GM23338 (cell line): ENCODE measurements around the gene GLOD4. TPM values are rescaled to one million over a fixed set of nuclear protein-coding genes. Genes with fewer than 3 reads are reported as not detected.

ENCODE experiments used
- ATAC-seq: fragments of 200-7000 bp; cut with Tn5 transposase; 3 replicates; pipeline ENCODE4 v1.9.1; 2020
- DNase-seq: peaks from one replicate; pipeline ENCODE4 v3.0.0-alpha.2; 2015; ENCODE audit warnings: low spot score
- H2AFZ ChIP-seq: fragments of 200-600 bp; sonication (generic); 2 replicates; pipeline ENCODE4 v1.8.0; 2016; ENCODE audit warnings: antibody characterized with exemption, mild to moderate bottlenecking, moderate library complexity
- H3F3A ChIP-seq: fragments of 200-600 bp; sonication (generic); replicated peaks from 2 replicates; pipeline ENCODE4 v1.8.0; 2017; ENCODE audit warnings: antibody characterized with exemption, mixed run types, low read depth
- H3K27ac ChIP-seq: fragments of 200-600 bp; sonication (generic); 2 replicates; pipeline ENCODE4 v1.6.1; 2016; ENCODE audit warnings: low read depth
- H3K27me3 ChIP-seq: fragments of 200-600 bp; sonication (generic); 2 replicates; pipeline ENCODE4 v1.8.0; 2016; ENCODE audit warnings: mild to moderate bottlenecking, mixed run types, moderate library complexity; ENCODE audit not compliant: insufficient read depth
- H3K36me3 ChIP-seq: fragments of 200-600 bp; sonication (generic); 2 replicates; pipeline ENCODE4 v1.8.0; 2016; ENCODE audit warnings: mild to moderate bottlenecking; ENCODE audit not compliant: insufficient read depth
- H3K4me1 ChIP-seq: fragments of 200-600 bp; sonication (generic); 2 replicates; pipeline ENCODE4 v1.8.0; 2016; ENCODE audit warnings: mild to moderate bottlenecking, moderate library complexity; ENCODE audit not compliant: insufficient read depth
- H3K4me2 ChIP-seq: fragments of 200-600 bp; sonication (generic); 2 replicates; pipeline ENCODE4 v1.7.1; 2017; ENCODE audit warnings: mixed run types
- H3K4me3 ChIP-seq: fragments of 200-600 bp; sonication (generic); 2 replicates; pipeline ENCODE4 v1.6.1; 2016; ENCODE audit warnings: mixed run types
- H3K79me2 ChIP-seq: fragments of 200-600 bp; sonication (generic); replicated peaks from 2 replicates; pipeline ENCODE4 v1.8.0; 2017; ENCODE audit warnings: mild to moderate bottlenecking; ENCODE audit not compliant: insufficient read depth
- H3K9me2 ChIP-seq: fragments of 200-600 bp; sonication (generic); 2 replicates; pipeline ENCODE4 v1.8.0; 2017; ENCODE audit not compliant: insufficient read depth
- H4K20me1 ChIP-seq: fragments of 200-600 bp; sonication (generic); replicated peaks from 2 replicates; pipeline ENCODE4 v1.8.0; 2017; ENCODE audit warnings: mild to moderate bottlenecking; ENCODE audit not compliant: insufficient read depth
- H3K27ac Mint-ChIP-seq: 2 replicates; pipeline ENCODE4 v1.8.0; 2020; ENCODE audit warnings: inconsistent platforms, mild to moderate bottlenecking, moderate library complexity, mixed read lengths
- H3K27me3 Mint-ChIP-seq: 3 replicates; pipeline ENCODE4 v1.8.0; 2022; ENCODE audit warnings: low read depth, mild to moderate bottlenecking, moderate library complexity, mixed read lengths, inconsistent platforms; ENCODE audit not compliant: insufficient read depth, poor library complexity
- H3K36me3 Mint-ChIP-seq: 3 replicates; pipeline ENCODE4 v1.8.0; 2021; ENCODE audit warnings: low read depth, mild to moderate bottlenecking, inconsistent platforms, moderate library complexity, mixed read lengths
- H3K4me1 Mint-ChIP-seq: 3 replicates; pipeline ENCODE4 v1.8.0; 2020; ENCODE audit warnings: mild to moderate bottlenecking, inconsistent platforms, mixed read lengths
- H3K4me3 Mint-ChIP-seq: 3 replicates; pipeline ENCODE4 v1.8.0; 2021; ENCODE audit warnings: moderate library complexity, mild to moderate bottlenecking, inconsistent platforms, mixed read lengths
- H3K9me3 Mint-ChIP-seq: 3 replicates; pipeline ENCODE4 v1.8.0; 2020; ENCODE audit warnings: moderate library complexity, mild to moderate bottlenecking, inconsistent platforms, mixed read lengths
- EZH2phosphoT487 ChIP-seq: fragments of 200-600 bp; sonication (generic); IDR thresholded peaks from one replicate; pipeline ENCODE4 v1.8.1; 2018; ENCODE audit warnings: antibody characterized with exemption; ENCODE audit not compliant: unreplicated experiment
- NANOG ChIP-seq: IDR thresholded peaks from 2 replicates; pipeline ENCODE4 v1.6.1; 2016; ENCODE audit warnings: antibody characterized with exemption, borderline replicate concordance
- POLR2AphosphoS5 ChIP-seq: IDR thresholded peaks from 2 replicates; pipeline ENCODE4 v1.6.1; 2016; ENCODE audit warnings: antibody characterized with exemption, low read depth
- ZNF331 ChIP-seq: fragments of 250-450 bp; sonication (Bioruptor Pico); IDR thresholded peaks from 2 replicates; pipeline ENCODE4 v1.5.0; 2020; ENCODE audit warnings: low read depth, mild to moderate bottlenecking, moderate library complexity
- polyA plus RNA-seq: library from polyadenylated mRNA; unstranded; fragments of >200 nt; fragmentation: Nextera tagmentation; extraction: Ambion mirVana; gene quantifications from 2 replicates; pipeline ENCODE4 v1.2.1, GENCODE V29; 2016
- total RNA-seq: library from RNA; depleted of rRNA; stranded (reverse); fragments of >200 nt; shearing (Covaris generic); gene quantifications from 2 replicates; pipeline ENCODE4 v1.2.3, GENCODE V29; 2014
- TF ChIP-seq, protein P1 (sequence below): IDR thresholded peaks from 2 replicates; pipeline ENCODE4 v1.6.1; 2016; ENCODE audit warnings: antibody characterized with exemption
- TF ChIP-seq, protein P2 (sequence below): fragments of 250-450 bp; sonication (Bioruptor Pico); IDR thresholded peaks from 2 replicates; pipeline ENCODE4 v1.5.0; 2020; ENCODE audit warnings: mild to moderate bottlenecking, moderate library complexity
- TF ChIP-seq, protein P3 (sequence below), 2 experiments: fragments of 200-600 bp in 1 of 2; sonication (generic) in 1 of 2; conservative IDR thresholded peaks; 2 replicates each; pipeline versions ENCODE4 v1.5.1 to v1.6.1; 2016 to 2017; ENCODE audit warnings: antibody characterized with exemption in 2 of 2, low read depth in 2 of 2, mild to moderate bottlenecking in 2 of 2, moderate library complexity in 1 of 2

The GLOD4 gene
- total and polyA plus RNA-seq, 2 experiments from 2014 or later, result 120 to 122 TPM

DNA sequence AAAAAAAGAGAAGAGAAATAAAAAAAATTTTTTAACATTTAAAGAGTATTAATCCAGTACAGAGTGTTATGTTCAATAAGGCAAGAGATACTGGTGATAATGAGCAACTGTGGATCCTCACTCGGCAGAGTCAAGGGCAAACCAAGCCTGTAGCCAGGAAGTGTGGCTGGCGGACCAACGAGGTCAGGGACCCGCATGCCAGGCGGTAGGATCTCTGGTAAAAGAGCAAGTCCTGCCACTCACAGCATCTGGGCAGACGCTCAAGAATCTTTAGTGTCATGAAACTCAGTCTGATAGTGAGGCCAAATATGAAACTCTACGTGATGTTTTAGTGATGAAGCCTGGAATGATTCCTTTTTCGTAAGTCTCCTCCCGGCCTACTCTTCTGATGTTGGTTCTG, 21.7 kb downstream of the GLOD4 start:
- Mint-ChIP-seq H3K27me3 (peaks cover 9% of the 10 kb centered on the region), H3K36me3 (peaks cover 77% of the 10 kb centered on the region), H3K9me3 (no peaks in the 10 kb centered on the region; the same call in 2 of the 3 replicates), H3K27ac (no peak overlapping the region), H3K4me3 (no peak overlapping the region), H3K4me1 (peaks cover 12% of the 10 kb centered on the region)
- Histone ChIP-seq H3F3A (no peaks in the 10 kb centered on the region), H3K9me2 (no peaks in the 10 kb centered on the region), H3K4me3 (no peak overlapping the region), H2AFZ (no peak overlapping the region), H3K4me2 (no peak overlapping the region), H3K27ac (no peak overlapping the region), H4K20me1 (no peaks in the 10 kb centered on the region), H3K36me3 (peaks cover 25% of the 10 kb centered on the region), H3K27me3 (no peaks in the 10 kb centered on the region), H3K4me1 (no peaks in the 10 kb centered on the region), H3K79me2 (no peaks in the 10 kb centered on the region)
- ATAC-seq (no peak), DNase-seq (no peak)
- TF ChIP-seq ZNF331 (CRISPR knock-in tag) (no peak), EZH2phosphoT487 (no peak), POLR2AphosphoS5 (no peak), NANOG (no peak)
- TF ChIP-seq, protein P1, sequence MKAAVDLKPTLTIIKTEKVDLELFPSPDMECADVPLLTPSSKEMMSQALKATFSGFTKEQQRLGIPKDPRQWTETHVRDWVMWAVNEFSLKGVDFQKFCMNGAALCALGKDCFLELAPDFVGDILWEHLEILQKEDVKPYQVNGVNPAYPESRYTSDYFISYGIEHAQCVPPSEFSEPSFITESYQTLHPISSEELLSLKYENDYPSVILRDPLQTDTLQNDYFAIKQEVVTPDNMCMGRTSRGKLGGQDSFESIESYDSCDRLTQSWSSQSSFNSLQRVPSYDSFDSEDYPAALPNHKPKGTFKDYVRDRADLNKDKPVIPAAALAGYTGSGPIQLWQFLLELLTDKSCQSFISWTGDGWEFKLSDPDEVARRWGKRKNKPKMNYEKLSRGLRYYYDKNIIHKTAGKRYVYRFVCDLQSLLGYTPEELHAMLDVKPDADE, result no peak
- TF ChIP-seq, protein P2, sequence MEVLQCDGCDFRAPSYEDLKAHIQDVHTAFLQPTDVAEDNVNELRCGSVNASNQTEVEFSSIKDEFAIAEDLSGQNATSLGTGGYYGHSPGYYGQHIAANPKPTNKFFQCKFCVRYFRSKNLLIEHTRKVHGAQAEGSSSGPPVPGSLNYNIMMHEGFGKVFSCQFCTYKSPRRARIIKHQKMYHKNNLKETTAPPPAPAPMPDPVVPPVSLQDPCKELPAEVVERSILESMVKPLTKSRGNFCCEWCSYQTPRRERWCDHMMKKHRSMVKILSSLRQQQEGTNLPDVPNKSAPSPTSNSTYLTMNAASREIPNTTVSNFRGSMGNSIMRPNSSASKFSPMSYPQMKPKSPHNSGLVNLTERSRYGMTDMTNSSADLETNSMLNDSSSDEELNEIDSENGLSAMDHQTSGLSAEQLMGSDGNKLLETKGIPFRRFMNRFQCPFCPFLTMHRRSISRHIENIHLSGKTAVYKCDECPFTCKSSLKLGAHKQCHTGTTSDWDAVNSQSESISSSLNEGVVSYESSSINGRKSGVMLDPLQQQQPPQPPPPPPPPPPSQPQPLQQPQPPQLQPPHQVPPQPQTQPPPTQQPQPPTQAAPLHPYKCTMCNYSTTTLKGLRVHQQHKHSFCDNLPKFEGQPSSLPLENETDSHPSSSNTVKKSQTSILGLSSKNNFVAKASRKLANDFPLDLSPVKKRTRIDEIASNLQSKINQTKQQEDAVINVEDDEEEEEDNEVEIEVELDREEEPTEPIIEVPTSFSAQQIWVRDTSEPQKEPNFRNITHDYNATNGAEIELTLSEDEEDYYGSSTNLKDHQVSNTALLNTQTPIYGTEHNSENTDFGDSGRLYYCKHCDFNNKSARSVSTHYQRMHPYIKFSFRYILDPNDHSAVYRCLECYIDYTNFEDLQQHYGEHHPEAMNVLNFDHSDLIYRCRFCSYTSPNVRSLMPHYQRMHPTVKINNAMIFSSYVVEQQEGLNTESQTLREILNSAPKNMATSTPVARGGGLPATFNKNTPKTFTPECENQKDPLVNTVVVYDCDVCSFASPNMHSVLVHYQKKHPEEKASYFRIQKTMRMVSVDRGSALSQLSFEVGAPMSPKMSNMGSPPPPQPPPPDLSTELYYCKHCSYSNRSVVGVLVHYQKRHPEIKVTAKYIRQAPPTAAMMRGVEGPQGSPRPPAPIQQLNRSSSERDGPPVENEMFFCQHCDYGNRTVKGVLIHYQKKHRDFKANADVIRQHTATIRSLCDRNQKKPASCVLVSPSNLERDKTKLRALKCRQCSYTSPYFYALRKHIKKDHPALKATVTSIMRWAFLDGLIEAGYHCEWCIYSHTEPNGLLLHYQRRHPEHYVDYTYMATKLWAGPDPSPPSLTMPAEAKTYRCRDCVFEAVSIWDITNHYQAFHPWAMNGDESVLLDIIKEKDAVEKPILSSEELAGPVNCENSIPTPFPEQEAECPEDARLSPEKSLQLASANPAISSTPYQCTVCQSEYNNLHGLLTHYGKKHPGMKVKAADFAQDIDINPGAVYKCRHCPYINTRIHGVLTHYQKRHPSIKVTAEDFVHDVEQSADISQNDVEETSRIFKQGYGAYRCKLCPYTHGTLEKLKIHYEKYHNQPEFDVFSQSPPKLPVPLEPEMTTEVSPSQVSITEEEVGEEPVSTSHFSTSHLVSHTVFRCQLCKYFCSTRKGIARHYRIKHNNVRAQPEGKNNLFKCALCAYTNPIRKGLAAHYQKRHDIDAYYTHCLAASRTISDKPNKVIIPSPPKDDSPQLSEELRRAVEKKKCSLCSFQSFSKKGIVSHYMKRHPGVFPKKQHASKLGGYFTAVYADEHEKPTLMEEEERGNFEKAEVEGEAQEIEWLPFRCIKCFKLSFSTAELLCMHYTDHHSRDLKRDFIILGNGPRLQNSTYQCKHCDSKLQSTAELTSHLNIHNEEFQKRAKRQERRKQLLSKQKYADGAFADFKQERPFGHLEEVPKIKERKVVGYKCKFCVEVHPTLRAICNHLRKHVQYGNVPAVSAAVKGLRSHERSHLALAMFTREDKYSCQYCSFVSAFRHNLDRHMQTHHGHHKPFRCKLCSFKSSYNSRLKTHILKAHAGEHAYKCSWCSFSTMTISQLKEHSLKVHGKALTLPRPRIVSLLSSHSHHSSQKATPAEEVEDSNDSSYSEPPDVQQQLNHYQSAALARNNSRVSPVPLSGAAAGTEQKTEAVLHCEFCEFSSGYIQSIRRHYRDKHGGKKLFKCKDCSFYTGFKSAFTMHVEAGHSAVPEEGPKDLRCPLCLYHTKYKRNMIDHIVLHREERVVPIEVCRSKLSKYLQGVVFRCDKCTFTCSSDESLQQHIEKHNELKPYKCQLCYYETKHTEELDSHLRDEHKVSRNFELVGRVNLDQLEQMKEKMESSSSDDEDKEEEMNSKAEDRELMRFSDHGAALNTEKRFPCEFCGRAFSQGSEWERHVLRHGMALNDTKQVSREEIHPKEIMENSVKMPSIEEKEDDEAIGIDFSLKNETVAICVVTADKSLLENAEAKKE (CRISPR knock-in tag), result no peak
- TF ChIP-seq, protein P3, sequence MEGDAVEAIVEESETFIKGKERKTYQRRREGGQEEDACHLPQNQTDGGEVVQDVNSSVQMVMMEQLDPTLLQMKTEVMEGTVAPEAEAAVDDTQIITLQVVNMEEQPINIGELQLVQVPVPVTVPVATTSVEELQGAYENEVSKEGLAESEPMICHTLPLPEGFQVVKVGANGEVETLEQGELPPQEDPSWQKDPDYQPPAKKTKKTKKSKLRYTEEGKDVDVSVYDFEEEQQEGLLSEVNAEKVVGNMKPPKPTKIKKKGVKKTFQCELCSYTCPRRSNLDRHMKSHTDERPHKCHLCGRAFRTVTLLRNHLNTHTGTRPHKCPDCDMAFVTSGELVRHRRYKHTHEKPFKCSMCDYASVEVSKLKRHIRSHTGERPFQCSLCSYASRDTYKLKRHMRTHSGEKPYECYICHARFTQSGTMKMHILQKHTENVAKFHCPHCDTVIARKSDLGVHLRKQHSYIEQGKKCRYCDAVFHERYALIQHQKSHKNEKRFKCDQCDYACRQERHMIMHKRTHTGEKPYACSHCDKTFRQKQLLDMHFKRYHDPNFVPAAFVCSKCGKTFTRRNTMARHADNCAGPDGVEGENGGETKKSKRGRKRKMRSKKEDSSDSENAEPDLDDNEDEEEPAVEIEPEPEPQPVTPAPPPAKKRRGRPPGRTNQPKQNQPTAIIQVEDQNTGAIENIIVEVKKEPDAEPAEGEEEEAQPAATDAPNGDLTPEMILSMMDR (conservative IDR thresholded peaks at IDR 0.05; ENCODE audit: low read depth in 2 of 2), result no peak
